Heart right ventricle (tissue), 16 donors: ENCODE data around the gene ZNF408. TPM values are rescaled to one million over a fixed set of nuclear protein-coding genes. Genes with fewer than 3 reads are reported as not detected.

Experiments used
- ATAC-seq, 8 donors: fragments of 200-7000 bp; cut with Tn5 transposase; one replicate each; pipeline ENCODE4 v1.9.1; 2020; ENCODE audit warnings: mild to moderate bottlenecking in 8 of 8, moderate library complexity in 8 of 8, moderate number of reproducible peaks in 1 of 8
- DNase-seq, 2 donors: peaks; one replicate each; pipeline ENCODE4 v3.0.0-alpha.2; 2020
- H3K27ac ChIP-seq, 10 donors: fragments of 200-600 bp; sonication (generic) in 2 of 10; one replicate each; pipeline versions ENCODE4 v1.5.0 to v1.8.0; 2020 to 2022; ENCODE audit warnings: mild to moderate bottlenecking in 3 of 10
- H3K27me3 ChIP-seq, 7 donors: fragments of 200-600 bp; one replicate each; pipeline ENCODE4 v1.8.0; 2021 to 2022; ENCODE audit warnings: mild to moderate bottlenecking in 2 of 7
- H3K36me3 ChIP-seq, 9 donors: fragments of 200-600 bp; sonication (generic) in 1 of 9; one replicate each; pipeline versions ENCODE4 v1.5.0 to v1.8.0; 2020 to 2022; ENCODE audit warnings: mild to moderate bottlenecking in 2 of 9
- H3K4me1 ChIP-seq, 9 donors: fragments of 200-600 bp; sonication (generic) in 1 of 9; one replicate each; pipeline versions ENCODE4 v1.5.0 to v1.8.0; 2020 to 2022; ENCODE audit warnings: mild to moderate bottlenecking in 4 of 9
- H3K4me3 ChIP-seq, 10 donors: fragments of 200-600 bp; sonication (generic) in 2 of 10; one replicate each; pipeline versions ENCODE4 v1.5.0 to v1.8.0; 2020 to 2022; ENCODE audit warnings: mild to moderate bottlenecking in 7 of 10, moderate library complexity in 2 of 10
- H3K9me3 ChIP-seq, 11 donors: fragments of 200-600 bp in 10 of 11; sonication (generic) in 2 of 11; one replicate each; pipeline versions ENCODE4 v1.5.0 to v1.8.0; 2013 to 2022; ENCODE audit warnings: mild to moderate bottlenecking in 2 of 11, control low read depth in 1 of 11, moderate library complexity in 1 of 11
- CTCF ChIP-seq, 9 donors: fragments of 200-600 bp; sonication (generic) in 2 of 9; IDR thresholded peaks; one replicate each; pipeline versions ENCODE4 v1.5.0 to v1.8.0; 2021 to 2022; ENCODE audit warnings: antibody characterized with exemption in 9 of 9, mild to moderate bottlenecking in 5 of 9, moderate library complexity in 1 of 9
- WGBS, 2 donors: extraction: QIAGEN DNeasy Blood & Tissue Kit; methylation state at CpG; one replicate each; pipeline ENCODE4 v1.1.7; 2013; ENCODE audit warnings: inconsistent platforms in 1 of 2; 5-methylcytosine and 5-hydroxymethylcytosine counted together
- intact Hi-C, 10 donors: fragments of 100-400 bp; cut with DNase I; formaldehyde crosslinking; loops; one replicate each; pipeline versions ENCODE4 v1.11.1 to v1.14.2; 2022
- long read RNA-seq, 3 donors: library from polyadenylated mRNA; unstranded; transcript quantifications; one replicate each; pipeline ENCODE4 v2.0.0, GENCODE V29; 2020 to 2021
- polyA plus RNA-seq, 2 donors: library from polyadenylated mRNA; stranded (reverse); fragments of 200-250 nt; gene quantifications; one replicate each; pipeline ENCODE4 v1.2.3, GENCODE V29; 2013
- total RNA-seq, 10 donors: library from RNA; stranded (reverse); fragmentation: NEBNext Ultra II Directional in 3 of 10; extraction: Animal tissue kit (Norgen Biotek cat#: 25700) in 3 of 10; gene quantifications; one replicate each; pipeline versions ENCODE4 v1.2.1 to v1.2.4, GENCODE V29; 2021 to 2023
- donor health status: Arrhythmogenic right ventricular cardiomyopathy.
- donor health status: ischemic (EF 13 %, LVEDD 7.1; RV severe dilation, severe dysfunction).
- donor health status: healthy with polysubstance abuse.
- donor health status: DM: no; HTN: yes; CAD: no.
- donor health status: DM: no; HTN: no; CAD: no.
- donor health status: ischemic (EF 25% LVEDD 6.9; RV normal size, moderate dysfunction).
- donor health status: ischemic (EF 25% LVEDD 5.7; RV mildly dilated, moderate dysfunction).
- donor health status: healthy.
- donor health status: DM: yes; HTN: yes; CAD: no.
- donor health status: Ischemic cardiomyopathy.
- donor health status: ischemic (EF 35%, LVEDD 5.7; RV mildly dilated, moderate dysfunction).
- donor health status: nonischemic (EF 11% LVEDD 7.7; RV severe dilation, severe dysfunction).
- donor health status: DM: yes; HTN: yes; CAD: no.
- donor health status: PGD.
- donor health status: ischemic (EF 29% LVEDD 5.4; RV normal size, mild dysfunction).
- donor health status: nonischemic (EF 23%, LVEDD 6.1; RV moderate dilation, normal function).

ZNF408 gene
- total RNA-seq (1 to 10 TPM; 5.0 to 8.9 (median 6.7) TPM), polyA plus RNA-seq (1 to 10 TPM; 6.2 to 6.7 TPM)
- long read RNA-seq, donor 1, transcript ZNF408-201 (5 exons, 2,442 nt): major isoform, 5 of 5 reads
- long read RNA-seq, donor 1, partial matches to known transcripts: 0 of 5 reads
- long read RNA-seq, donor 1, other reads (novel, unspliced or antisense): 0 of 5 reads
- long read RNA-seq, donor 2, transcript ZNF408-201 (5 exons, 2,442 nt): major isoform, 7 of 13 reads
- long read RNA-seq, donor 2, partial matches to known transcripts: 2 of 13 reads
- long read RNA-seq, donor 2, other reads (novel, unspliced or antisense): 1 of 13 reads
- long read RNA-seq, donor 3, transcript ZNF408-201 (5 exons, 2,442 nt): major isoform, 18 of 31 reads
- long read RNA-seq, donor 3, partial matches to known transcripts: 12 of 31 reads
- long read RNA-seq, donor 3, other reads (novel, unspliced or antisense): 0 of 31 reads

- peak within 1 kb of the TSS; percentile 73 to 98 (median 86) for H3K4me3 ChIP-seq
- ATAC-seq (peak; percentile 89 to 97 (median 96)), DNase-seq (peak; percentile 99 to 100)
- H3K4me1 ChIP-seq: peaks cover 26 to 65% (median 63%) of the 10 kb centered on the region in 9 donors
- peaks cover 0 to 63% (median 34%) of the 10 kb centered on the region in 9 donors for H3K36me3 ChIP-seq
- no peaks in the 10 kb centered on the region for H3K27me3 ChIP-seq
- H3K27ac ChIP-seq: peak within 1 kb of the TSS; percentile 86 to 98 (median 94)
- intact Hi-C loops: loop anchor here in 2 of 10 donors (1.0 kb wide), 1 partner anchor 83 kb away; the partner anchor contains the start of genes ATG13 (in 2 of the 2) and HARBI1 (in 2 of the 2)
- no peaks in the 10 kb centered on the region for H3K9me3 ChIP-seq
- no peak for TF ChIP-seq CTCF (IDR thresholded peaks at IDR 0.05)
- WGBS, 2 donors: 0% methylated on average over 44 of the region's 44 CpGs
Measured at GRCh38 chr11:46700241-46701077, at the start of gene ZNF408, which contains the start of gene ARHGAP1. ZNF408 (plus strand) TSS chr11:46701031; CDS start chr11:46701048, 17 bp downstream. ARHGAP1 (minus strand) TSS chr11:46700619; CDS start chr11:46696107, 4,512 bp downstream.

GRCh38 chr11:46655631-46656030, 45.2 kb upstream of the ZNF408 start:
- 80 to 81% methylated on average over 4 of the region's 4 CpGs for WGBS, 2 donors
- ATAC-seq (no peak), DNase-seq (no peak)
- H3K4me3 ChIP-seq: no peak overlapping the region
- no peaks in the 10 kb centered on the region for H3K27me3 ChIP-seq
- intact Hi-C loops: no loop called here
- peaks cover 3 to 25% (median 15%) of the 10 kb centered on the region in 9 donors for H3K4me1 ChIP-seq
- peak overlapping the region in 2 of 10 donors; percentile 21 to 44 for H3K27ac ChIP-seq
- peaks cover 0 to 100% (median 70%) of the 10 kb centered on the region in 9 donors for H3K36me3 ChIP-seq
- H3K9me3 ChIP-seq: no peaks in the 10 kb centered on the region
- TF ChIP-seq CTCF (IDR thresholded peaks at IDR 0.05): no peak

GRCh38 chr11:46657186-46657585, 43.6 kb upstream of the ZNF408 start:
- intact Hi-C loops: no loop called here
- ATAC-seq (peak in 4 of 8 donors; percentile 34 to 77 (median 70)), DNase-seq (no peak)
- 72 to 78% methylated on average over 3 of the region's 3 CpGs for WGBS, 2 donors
- Histone ChIP-seq H3K4me1 (peaks cover 3 to 23% (median 15%) of the 10 kb centered on the region in 9 donors), H3K27ac (peak overlapping the region in 6 of 10 donors; percentile 4 to 68 (median 52)), H3K27me3 (no peaks in the 10 kb centered on the region), H3K9me3 (no peaks in the 10 kb centered on the region), H3K36me3 (peaks cover 0 to 100% (median 64%) of the 10 kb centered on the region in 9 donors), H3K4me3 (no peak overlapping the region)
- TF ChIP-seq CTCF (IDR thresholded peaks at IDR 0.05): no peak

- ATAC-seq: peak in 4 of 8 donors; percentile 10 to 72 (median 36)
- intact Hi-C loops: no loop called here
- Histone ChIP-seq H3K27ac (peak overlapping the region in 6 of 10 donors; percentile 14 to 59 (median 38)), H3K36me3 (peaks cover 0 to 100% (median 57%) of the 10 kb centered on the region in 9 donors), H3K4me1 (peaks cover 3 to 23% (median 15%) of the 10 kb centered on the region in 9 donors), H3K4me3 (no peak overlapping the region), H3K9me3 (no peaks in the 10 kb centered on the region), H3K27me3 (no peaks in the 10 kb centered on the region)
- WGBS, 2 donors: 86 to 88% methylated on average over 4 of the region's 4 CpGs
- TF ChIP-seq CTCF (IDR thresholded peaks at IDR 0.05): no peak
- no peak for DNase-seq
Measured at GRCh38 chr11:46658259-46658658, 42.6 kb upstream of the ZNF408 start.
